GM23338 (cell line): Measurements from ENCODE around the gene PEBP1. TPM values are rescaled to one million over a fixed set of nuclear protein-coding genes. Genes with fewer than 3 reads are reported as not detected.

Experiments
- ATAC-seq: fragments of 200-7000 bp; cut with Tn5 transposase; 3 replicates; pipeline ENCODE4 v1.9.1; 2020
- DNase-seq: peaks from one replicate; pipeline ENCODE4 v3.0.0-alpha.2; 2015; ENCODE audit warnings: low spot score
- H2AFZ ChIP-seq: fragments of 200-600 bp; sonication (generic); 2 replicates; pipeline ENCODE4 v1.8.0; 2016; ENCODE audit warnings: antibody characterized with exemption, mild to moderate bottlenecking, moderate library complexity
- H3F3A ChIP-seq: fragments of 200-600 bp; sonication (generic); replicated peaks from 2 replicates; pipeline ENCODE4 v1.8.0; 2017; ENCODE audit warnings: antibody characterized with exemption, mixed run types, low read depth
- H3K27ac ChIP-seq: fragments of 200-600 bp; sonication (generic); 2 replicates; pipeline ENCODE4 v1.6.1; 2016; ENCODE audit warnings: low read depth
- H3K27me3 ChIP-seq: fragments of 200-600 bp; sonication (generic); 2 replicates; pipeline ENCODE4 v1.8.0; 2016; ENCODE audit warnings: mild to moderate bottlenecking, mixed run types, moderate library complexity; ENCODE audit not compliant: insufficient read depth
- H3K36me3 ChIP-seq: fragments of 200-600 bp; sonication (generic); 2 replicates; pipeline ENCODE4 v1.8.0; 2016; ENCODE audit warnings: mild to moderate bottlenecking; ENCODE audit not compliant: insufficient read depth
- H3K4me1 ChIP-seq: fragments of 200-600 bp; sonication (generic); 2 replicates; pipeline ENCODE4 v1.8.0; 2016; ENCODE audit warnings: mild to moderate bottlenecking, moderate library complexity; ENCODE audit not compliant: insufficient read depth
- H3K4me2 ChIP-seq: fragments of 200-600 bp; sonication (generic); 2 replicates; pipeline ENCODE4 v1.7.1; 2017; ENCODE audit warnings: mixed run types
- H3K4me3 ChIP-seq: fragments of 200-600 bp; sonication (generic); 2 replicates; pipeline ENCODE4 v1.6.1; 2016; ENCODE audit warnings: mixed run types
- H3K79me2 ChIP-seq: fragments of 200-600 bp; sonication (generic); replicated peaks from 2 replicates; pipeline ENCODE4 v1.8.0; 2017; ENCODE audit warnings: mild to moderate bottlenecking; ENCODE audit not compliant: insufficient read depth
- H3K9me2 ChIP-seq: fragments of 200-600 bp; sonication (generic); 2 replicates; pipeline ENCODE4 v1.8.0; 2017; ENCODE audit not compliant: insufficient read depth
- H4K20me1 ChIP-seq: fragments of 200-600 bp; sonication (generic); replicated peaks from 2 replicates; pipeline ENCODE4 v1.8.0; 2017; ENCODE audit warnings: mild to moderate bottlenecking; ENCODE audit not compliant: insufficient read depth
- H3K27ac Mint-ChIP-seq: 2 replicates; pipeline ENCODE4 v1.8.0; 2020; ENCODE audit warnings: inconsistent platforms, mild to moderate bottlenecking, moderate library complexity, mixed read lengths
- H3K27me3 Mint-ChIP-seq: 3 replicates; pipeline ENCODE4 v1.8.0; 2022; ENCODE audit warnings: low read depth, mild to moderate bottlenecking, moderate library complexity, mixed read lengths, inconsistent platforms; ENCODE audit not compliant: insufficient read depth, poor library complexity
- H3K36me3 Mint-ChIP-seq: 3 replicates; pipeline ENCODE4 v1.8.0; 2021; ENCODE audit warnings: low read depth, mild to moderate bottlenecking, inconsistent platforms, moderate library complexity, mixed read lengths
- H3K4me1 Mint-ChIP-seq: 3 replicates; pipeline ENCODE4 v1.8.0; 2020; ENCODE audit warnings: mild to moderate bottlenecking, inconsistent platforms, mixed read lengths
- H3K4me3 Mint-ChIP-seq: 3 replicates; pipeline ENCODE4 v1.8.0; 2021; ENCODE audit warnings: moderate library complexity, mild to moderate bottlenecking, inconsistent platforms, mixed read lengths
- H3K9me3 Mint-ChIP-seq: 3 replicates; pipeline ENCODE4 v1.8.0; 2020; ENCODE audit warnings: moderate library complexity, mild to moderate bottlenecking, inconsistent platforms, mixed read lengths
- CREB1 ChIP-seq: fragments of 250-450 bp; sonication (Bioruptor Pico); IDR thresholded peaks from 2 replicates; pipeline ENCODE4 v1.5.0; 2020; ENCODE audit warnings: low read depth, mild to moderate bottlenecking, moderate library complexity
- EZH2 ChIP-seq: fragments of 200-600 bp; sonication (generic); IDR thresholded peaks from one replicate; pipeline ENCODE4 v1.8.0; 2017; ENCODE audit warnings: antibody characterized with exemption, mild to moderate bottlenecking, low read depth; ENCODE audit not compliant: unreplicated experiment
- EZH2phosphoT487 ChIP-seq: fragments of 200-600 bp; sonication (generic); IDR thresholded peaks from one replicate; pipeline ENCODE4 v1.8.1; 2018; ENCODE audit warnings: antibody characterized with exemption; ENCODE audit not compliant: unreplicated experiment
- POLR2AphosphoS5 ChIP-seq: IDR thresholded peaks from 2 replicates; pipeline ENCODE4 v1.6.1; 2016; ENCODE audit warnings: antibody characterized with exemption, low read depth
- ZNF114 ChIP-seq: fragments of 250-450 bp; sonication (Bioruptor Pico); IDR thresholded peaks from 2 replicates; pipeline ENCODE4 v1.5.0; 2020; ENCODE audit warnings: mild to moderate bottlenecking, moderate library complexity
- polyA plus RNA-seq: library from polyadenylated mRNA; unstranded; fragments of >200 nt; fragmentation: Nextera tagmentation; extraction: Ambion mirVana; gene quantifications from 2 replicates; pipeline ENCODE4 v1.2.1, GENCODE V29; 2016
- total RNA-seq: library from RNA; depleted of rRNA; stranded (reverse); fragments of >200 nt; shearing (Covaris generic); gene quantifications from 2 replicates; pipeline ENCODE4 v1.2.3, GENCODE V29; 2014
- TF ChIP-seq, protein P1 (sequence below), 2 experiments: fragments of 200-600 bp in 1 of 2; sonication (generic) in 1 of 2; conservative IDR thresholded peaks; 2 replicates each; pipeline versions ENCODE4 v1.5.1 to v1.6.1; 2016 to 2017; ENCODE audit warnings: antibody characterized with exemption in 2 of 2, low read depth in 2 of 2, mild to moderate bottlenecking in 2 of 2, moderate library complexity in 1 of 2
- TF ChIP-seq, protein P2 (sequence below): IDR thresholded peaks from 2 replicates; pipeline ENCODE4 v1.6.1; 2016; ENCODE audit warnings: antibody characterized with exemption
- TF ChIP-seq, protein P3 (sequence below): fragments of 250-450 bp; sonication (Bioruptor Pico); IDR thresholded peaks from 2 replicates; pipeline ENCODE4 v1.5.0; 2020; ENCODE audit warnings: mild to moderate bottlenecking, moderate library complexity

PEBP1 gene
- total and polyA plus RNA-seq, 2 experiments from 2014 or later = 442 to 844 TPM

- Histone ChIP-seq H3K4me2 (peak overlapping the region; percentile 36; the same call in 1 of the 2 replicates), H3K4me3 (no peak overlapping the region), H3K4me1 (peaks cover 26% of the 10 kb centered on the region), H4K20me1 (no peaks in the 10 kb centered on the region; the same call in 1 of the 2 replicates), H3K79me2 (peaks cover 28% of the 10 kb centered on the region), H2AFZ (no peak overlapping the region; the same call in 1 of the 2 replicates), H3K36me3 (peaks cover under 1% of the 10 kb centered on the region; the same call in 1 of the 2 replicates), H3K9me2 (no peaks in the 10 kb centered on the region), H3K27me3 (no peaks in the 10 kb centered on the region), H3K27ac (peak overlapping the region; percentile 78), H3F3A (peaks cover 14% of the 10 kb centered on the region)
- Mint-ChIP-seq H3K27me3 (peaks cover 2% of the 10 kb centered on the region), H3K36me3 (peaks cover 3% of the 10 kb centered on the region; the same call in 1 of the 3 replicates), H3K4me3 (no peak overlapping the region), H3K4me1 (peaks cover 13% of the 10 kb centered on the region), H3K9me3 (no peaks in the 10 kb centered on the region), H3K27ac (no peak overlapping the region; the same call in 1 of the 2 replicates)
- no peak for DNase-seq
- TF ChIP-seq EZH2 = no peak
- TF ChIP-seq, protein P1, sequence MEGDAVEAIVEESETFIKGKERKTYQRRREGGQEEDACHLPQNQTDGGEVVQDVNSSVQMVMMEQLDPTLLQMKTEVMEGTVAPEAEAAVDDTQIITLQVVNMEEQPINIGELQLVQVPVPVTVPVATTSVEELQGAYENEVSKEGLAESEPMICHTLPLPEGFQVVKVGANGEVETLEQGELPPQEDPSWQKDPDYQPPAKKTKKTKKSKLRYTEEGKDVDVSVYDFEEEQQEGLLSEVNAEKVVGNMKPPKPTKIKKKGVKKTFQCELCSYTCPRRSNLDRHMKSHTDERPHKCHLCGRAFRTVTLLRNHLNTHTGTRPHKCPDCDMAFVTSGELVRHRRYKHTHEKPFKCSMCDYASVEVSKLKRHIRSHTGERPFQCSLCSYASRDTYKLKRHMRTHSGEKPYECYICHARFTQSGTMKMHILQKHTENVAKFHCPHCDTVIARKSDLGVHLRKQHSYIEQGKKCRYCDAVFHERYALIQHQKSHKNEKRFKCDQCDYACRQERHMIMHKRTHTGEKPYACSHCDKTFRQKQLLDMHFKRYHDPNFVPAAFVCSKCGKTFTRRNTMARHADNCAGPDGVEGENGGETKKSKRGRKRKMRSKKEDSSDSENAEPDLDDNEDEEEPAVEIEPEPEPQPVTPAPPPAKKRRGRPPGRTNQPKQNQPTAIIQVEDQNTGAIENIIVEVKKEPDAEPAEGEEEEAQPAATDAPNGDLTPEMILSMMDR (conservative IDR thresholded peaks at IDR 0.05; ENCODE audit: low read depth in 2 of 2) = no peak
- no peak for TF ChIP-seq ZNF114 (CRISPR knock-in tag)
- no peak for TF ChIP-seq EZH2phosphoT487
- TF ChIP-seq, protein P2, sequence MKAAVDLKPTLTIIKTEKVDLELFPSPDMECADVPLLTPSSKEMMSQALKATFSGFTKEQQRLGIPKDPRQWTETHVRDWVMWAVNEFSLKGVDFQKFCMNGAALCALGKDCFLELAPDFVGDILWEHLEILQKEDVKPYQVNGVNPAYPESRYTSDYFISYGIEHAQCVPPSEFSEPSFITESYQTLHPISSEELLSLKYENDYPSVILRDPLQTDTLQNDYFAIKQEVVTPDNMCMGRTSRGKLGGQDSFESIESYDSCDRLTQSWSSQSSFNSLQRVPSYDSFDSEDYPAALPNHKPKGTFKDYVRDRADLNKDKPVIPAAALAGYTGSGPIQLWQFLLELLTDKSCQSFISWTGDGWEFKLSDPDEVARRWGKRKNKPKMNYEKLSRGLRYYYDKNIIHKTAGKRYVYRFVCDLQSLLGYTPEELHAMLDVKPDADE = no peak
- no peak for TF ChIP-seq POLR2AphosphoS5
- TF ChIP-seq CREB1 (CRISPR knock-in tag) = no peak
- TF ChIP-seq, protein P3, sequence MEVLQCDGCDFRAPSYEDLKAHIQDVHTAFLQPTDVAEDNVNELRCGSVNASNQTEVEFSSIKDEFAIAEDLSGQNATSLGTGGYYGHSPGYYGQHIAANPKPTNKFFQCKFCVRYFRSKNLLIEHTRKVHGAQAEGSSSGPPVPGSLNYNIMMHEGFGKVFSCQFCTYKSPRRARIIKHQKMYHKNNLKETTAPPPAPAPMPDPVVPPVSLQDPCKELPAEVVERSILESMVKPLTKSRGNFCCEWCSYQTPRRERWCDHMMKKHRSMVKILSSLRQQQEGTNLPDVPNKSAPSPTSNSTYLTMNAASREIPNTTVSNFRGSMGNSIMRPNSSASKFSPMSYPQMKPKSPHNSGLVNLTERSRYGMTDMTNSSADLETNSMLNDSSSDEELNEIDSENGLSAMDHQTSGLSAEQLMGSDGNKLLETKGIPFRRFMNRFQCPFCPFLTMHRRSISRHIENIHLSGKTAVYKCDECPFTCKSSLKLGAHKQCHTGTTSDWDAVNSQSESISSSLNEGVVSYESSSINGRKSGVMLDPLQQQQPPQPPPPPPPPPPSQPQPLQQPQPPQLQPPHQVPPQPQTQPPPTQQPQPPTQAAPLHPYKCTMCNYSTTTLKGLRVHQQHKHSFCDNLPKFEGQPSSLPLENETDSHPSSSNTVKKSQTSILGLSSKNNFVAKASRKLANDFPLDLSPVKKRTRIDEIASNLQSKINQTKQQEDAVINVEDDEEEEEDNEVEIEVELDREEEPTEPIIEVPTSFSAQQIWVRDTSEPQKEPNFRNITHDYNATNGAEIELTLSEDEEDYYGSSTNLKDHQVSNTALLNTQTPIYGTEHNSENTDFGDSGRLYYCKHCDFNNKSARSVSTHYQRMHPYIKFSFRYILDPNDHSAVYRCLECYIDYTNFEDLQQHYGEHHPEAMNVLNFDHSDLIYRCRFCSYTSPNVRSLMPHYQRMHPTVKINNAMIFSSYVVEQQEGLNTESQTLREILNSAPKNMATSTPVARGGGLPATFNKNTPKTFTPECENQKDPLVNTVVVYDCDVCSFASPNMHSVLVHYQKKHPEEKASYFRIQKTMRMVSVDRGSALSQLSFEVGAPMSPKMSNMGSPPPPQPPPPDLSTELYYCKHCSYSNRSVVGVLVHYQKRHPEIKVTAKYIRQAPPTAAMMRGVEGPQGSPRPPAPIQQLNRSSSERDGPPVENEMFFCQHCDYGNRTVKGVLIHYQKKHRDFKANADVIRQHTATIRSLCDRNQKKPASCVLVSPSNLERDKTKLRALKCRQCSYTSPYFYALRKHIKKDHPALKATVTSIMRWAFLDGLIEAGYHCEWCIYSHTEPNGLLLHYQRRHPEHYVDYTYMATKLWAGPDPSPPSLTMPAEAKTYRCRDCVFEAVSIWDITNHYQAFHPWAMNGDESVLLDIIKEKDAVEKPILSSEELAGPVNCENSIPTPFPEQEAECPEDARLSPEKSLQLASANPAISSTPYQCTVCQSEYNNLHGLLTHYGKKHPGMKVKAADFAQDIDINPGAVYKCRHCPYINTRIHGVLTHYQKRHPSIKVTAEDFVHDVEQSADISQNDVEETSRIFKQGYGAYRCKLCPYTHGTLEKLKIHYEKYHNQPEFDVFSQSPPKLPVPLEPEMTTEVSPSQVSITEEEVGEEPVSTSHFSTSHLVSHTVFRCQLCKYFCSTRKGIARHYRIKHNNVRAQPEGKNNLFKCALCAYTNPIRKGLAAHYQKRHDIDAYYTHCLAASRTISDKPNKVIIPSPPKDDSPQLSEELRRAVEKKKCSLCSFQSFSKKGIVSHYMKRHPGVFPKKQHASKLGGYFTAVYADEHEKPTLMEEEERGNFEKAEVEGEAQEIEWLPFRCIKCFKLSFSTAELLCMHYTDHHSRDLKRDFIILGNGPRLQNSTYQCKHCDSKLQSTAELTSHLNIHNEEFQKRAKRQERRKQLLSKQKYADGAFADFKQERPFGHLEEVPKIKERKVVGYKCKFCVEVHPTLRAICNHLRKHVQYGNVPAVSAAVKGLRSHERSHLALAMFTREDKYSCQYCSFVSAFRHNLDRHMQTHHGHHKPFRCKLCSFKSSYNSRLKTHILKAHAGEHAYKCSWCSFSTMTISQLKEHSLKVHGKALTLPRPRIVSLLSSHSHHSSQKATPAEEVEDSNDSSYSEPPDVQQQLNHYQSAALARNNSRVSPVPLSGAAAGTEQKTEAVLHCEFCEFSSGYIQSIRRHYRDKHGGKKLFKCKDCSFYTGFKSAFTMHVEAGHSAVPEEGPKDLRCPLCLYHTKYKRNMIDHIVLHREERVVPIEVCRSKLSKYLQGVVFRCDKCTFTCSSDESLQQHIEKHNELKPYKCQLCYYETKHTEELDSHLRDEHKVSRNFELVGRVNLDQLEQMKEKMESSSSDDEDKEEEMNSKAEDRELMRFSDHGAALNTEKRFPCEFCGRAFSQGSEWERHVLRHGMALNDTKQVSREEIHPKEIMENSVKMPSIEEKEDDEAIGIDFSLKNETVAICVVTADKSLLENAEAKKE = no peak
- no peak for ATAC-seq
Observed at GRCh38 chr12:118107011-118107410, 28.9 kb upstream of the PEBP1 start.
